Gastroesophageal sphincter (tissue), 3 donors: ENCODE data around the gene CDK5.

Source experiments
- EP300 ChIP-seq: sonication (generic); formaldehyde crosslinking; IDR thresholded peaks from one replicate; pipeline ENCODE4 v1.6.1; 2017; ENCODE audit warnings: antibody characterized with exemption, mild to moderate bottlenecking
- POLR2A ChIP-seq, 2 donors: fragments of 450-650 bp; IDR thresholded peaks; one replicate each; pipeline ENCODE4 v1.6.1; 2017; ENCODE audit warnings: antibody characterized with exemption in 2 of 2, mild to moderate bottlenecking in 2 of 2, moderate library complexity in 1 of 2
- POLR2AphosphoS5 ChIP-seq: sonication (generic); formaldehyde crosslinking; IDR thresholded peaks from one replicate; pipeline ENCODE4 v1.6.1; 2017; ENCODE audit warnings: antibody characterized with exemption
- TF ChIP-seq, protein P1 (sequence below), 4 experiments: fragments of 200-600 bp in 2 of 4; fragments of 450-650 bp in 2 of 4; sonication (generic) in 1 of 4; IDR thresholded peaks; one replicate each; pipeline ENCODE4 v1.5.1; 2017 to 2019; ENCODE audit warnings: antibody characterized with exemption in 4 of 4, mild to moderate bottlenecking in 2 of 4, moderate library complexity in 2 of 4

DNA sequence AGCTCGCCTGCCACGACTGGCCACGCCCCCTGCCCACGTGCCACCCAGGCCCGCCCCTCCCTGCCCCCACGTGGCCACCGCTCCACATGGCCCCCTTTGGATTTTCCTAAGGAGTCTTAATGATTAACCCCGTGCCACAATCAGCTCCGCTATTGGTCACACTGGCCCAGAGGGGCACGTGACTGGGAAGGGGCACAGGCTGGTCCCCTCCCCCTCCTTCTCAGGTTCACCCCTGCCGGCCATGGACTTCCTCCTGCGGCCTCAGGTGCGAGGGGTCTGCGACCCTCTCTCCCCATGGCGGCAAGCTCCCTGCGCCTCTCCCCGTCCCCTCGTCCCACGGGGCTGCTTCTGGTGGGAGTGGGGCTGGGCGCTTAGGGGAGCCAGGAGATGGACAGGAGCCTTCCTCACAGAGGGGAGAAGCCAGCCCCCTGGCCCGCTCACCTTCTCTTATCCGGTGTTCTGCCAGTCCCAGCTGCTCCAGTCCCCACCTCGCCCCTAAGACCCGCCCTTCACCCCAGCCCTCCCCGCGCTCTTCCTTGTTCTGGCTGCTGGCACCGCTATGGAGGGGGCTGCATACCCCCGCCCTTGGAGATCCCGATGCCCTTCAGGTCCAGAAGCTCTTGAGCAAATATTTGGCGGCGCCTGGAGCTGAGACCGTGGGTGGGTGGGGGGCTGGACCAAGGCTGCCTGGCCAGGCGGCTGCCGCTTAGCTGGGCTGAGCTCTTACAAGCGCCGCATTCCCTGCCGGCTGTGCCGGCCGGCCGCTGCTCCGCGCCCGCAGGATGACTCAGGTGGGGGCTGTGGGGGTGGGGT lies 4.9 kb upstream of the CDK5 start:
- TF ChIP-seq, protein P1, sequence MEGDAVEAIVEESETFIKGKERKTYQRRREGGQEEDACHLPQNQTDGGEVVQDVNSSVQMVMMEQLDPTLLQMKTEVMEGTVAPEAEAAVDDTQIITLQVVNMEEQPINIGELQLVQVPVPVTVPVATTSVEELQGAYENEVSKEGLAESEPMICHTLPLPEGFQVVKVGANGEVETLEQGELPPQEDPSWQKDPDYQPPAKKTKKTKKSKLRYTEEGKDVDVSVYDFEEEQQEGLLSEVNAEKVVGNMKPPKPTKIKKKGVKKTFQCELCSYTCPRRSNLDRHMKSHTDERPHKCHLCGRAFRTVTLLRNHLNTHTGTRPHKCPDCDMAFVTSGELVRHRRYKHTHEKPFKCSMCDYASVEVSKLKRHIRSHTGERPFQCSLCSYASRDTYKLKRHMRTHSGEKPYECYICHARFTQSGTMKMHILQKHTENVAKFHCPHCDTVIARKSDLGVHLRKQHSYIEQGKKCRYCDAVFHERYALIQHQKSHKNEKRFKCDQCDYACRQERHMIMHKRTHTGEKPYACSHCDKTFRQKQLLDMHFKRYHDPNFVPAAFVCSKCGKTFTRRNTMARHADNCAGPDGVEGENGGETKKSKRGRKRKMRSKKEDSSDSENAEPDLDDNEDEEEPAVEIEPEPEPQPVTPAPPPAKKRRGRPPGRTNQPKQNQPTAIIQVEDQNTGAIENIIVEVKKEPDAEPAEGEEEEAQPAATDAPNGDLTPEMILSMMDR (IDR thresholded peaks at IDR 0.05), result no peak
- no peak for TF ChIP-seq POLR2AphosphoS5
- TF ChIP-seq EP300, result no peak
- no peak for TF ChIP-seq POLR2A (IDR thresholded peaks at IDR 0.05)
